Measurements from ENCODE around the gene CLCN2. TPM values are rescaled to one million over a fixed set of nuclear protein-coding genes. Genes with fewer than 3 reads are reported as not detected.

CLCN2 gene
- total RNA-seq, 1 donor from 2014 or later, result 9.7 TPM

GRCh38 chr3:184352149-184352785 is 9.1 kb downstream of the CLCN2 start:
- Mint-ChIP-seq H3K9me3 (ENCODE audit: unreplicated experiment) (no peaks in the 10 kb centered on the region), H3K36me3 (ENCODE audit: unreplicated experiment) (peaks cover 9% of the 10 kb centered on the region), H3K27ac (ENCODE audit: unreplicated experiment) (no peak overlapping the region), H3K27me3 (ENCODE audit: unreplicated experiment) (no peaks in the 10 kb centered on the region), H3K4me1 (ENCODE audit: unreplicated experiment) (peaks cover 19% of the 10 kb centered on the region), H3K4me3 (ENCODE audit: unreplicated experiment) (no peak overlapping the region)
- no peak for TF ChIP-seq CTCF (IDR thresholded peaks at IDR 0.05)
- no peak for DNase-seq (ENCODE audit: extremely low spot score, unreplicated experiment)

DNA sequence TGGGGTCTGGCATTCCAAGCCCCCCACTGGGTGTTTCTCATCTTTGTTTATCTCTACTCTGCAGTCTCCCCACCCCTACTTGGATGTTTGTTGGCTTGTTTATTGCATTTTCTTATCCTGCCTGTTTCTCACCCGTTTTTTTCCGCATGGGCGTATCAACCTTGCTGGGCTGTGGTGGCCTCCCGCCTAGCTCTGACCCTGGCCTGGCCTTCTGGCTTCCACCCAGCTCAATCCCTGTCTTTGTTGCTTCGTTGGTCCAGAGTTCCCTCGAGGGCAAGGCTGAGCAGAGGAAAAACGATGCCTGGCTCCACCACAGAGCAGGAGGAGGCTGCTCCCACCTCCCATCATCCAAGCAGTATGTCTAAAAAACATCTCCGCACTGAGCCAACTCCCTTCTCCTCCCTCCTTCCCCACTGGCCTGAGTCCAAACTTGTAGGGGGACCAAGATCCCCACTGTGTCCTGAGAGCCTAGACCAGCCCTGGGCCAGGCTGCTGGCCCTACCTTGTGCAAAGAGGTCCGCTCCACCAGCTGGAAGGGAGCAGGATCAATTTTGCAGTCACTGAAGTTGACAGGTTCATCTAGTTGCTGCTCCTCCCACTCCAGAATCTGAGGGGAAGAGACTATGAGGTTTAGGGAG is 9.8 kb downstream of the CLCN2 start:
- H3K27ac Mint-ChIP-seq (ENCODE audit: unreplicated experiment), result peak overlapping the region; percentile 4

DNA sequence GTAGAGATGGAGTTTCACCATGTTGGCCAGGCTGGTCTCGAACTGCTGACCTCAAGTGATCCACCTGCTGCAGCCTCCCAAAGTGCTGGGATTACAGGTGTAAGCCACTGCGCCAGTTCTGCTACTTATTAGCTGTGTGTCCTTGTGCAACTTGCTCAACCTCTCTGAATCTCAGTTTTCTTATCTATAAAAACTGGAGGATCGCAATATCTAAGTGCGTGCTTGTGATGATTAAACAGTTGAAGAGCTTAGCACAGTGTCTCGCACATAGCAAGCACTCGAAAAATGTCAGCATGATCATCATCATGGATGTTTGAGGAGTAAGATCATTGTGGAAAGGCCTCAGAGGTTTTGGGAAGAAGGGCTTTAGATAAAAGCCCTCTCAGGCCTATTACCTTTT is 10.8 kb downstream of the CLCN2 start:
- Mint-ChIP-seq H3K9me3 (ENCODE audit: unreplicated experiment) (no peaks in the 10 kb centered on the region), H3K4me3 (ENCODE audit: unreplicated experiment) (no peak overlapping the region), H3K27ac (ENCODE audit: unreplicated experiment) (no peak overlapping the region), H3K36me3 (ENCODE audit: unreplicated experiment) (peaks cover 9% of the 10 kb centered on the region), H3K4me1 (ENCODE audit: unreplicated experiment) (peaks cover 22% of the 10 kb centered on the region), H3K27me3 (ENCODE audit: unreplicated experiment) (no peaks in the 10 kb centered on the region)
- DNase-seq (ENCODE audit: extremely low spot score, unreplicated experiment), result no peak
- no peak for TF ChIP-seq CTCF (IDR thresholded peaks at IDR 0.05)

More for the DNA sequence above, 9.8 kb downstream of the CLCN2 start:
- Mint-ChIP-seq H3K4me1 (ENCODE audit: unreplicated experiment) (peaks cover 19% of the 10 kb centered on the region), H3K27me3 (ENCODE audit: unreplicated experiment) (no peaks in the 10 kb centered on the region), H3K36me3 (ENCODE audit: unreplicated experiment) (peaks cover 6% of the 10 kb centered on the region), H3K4me3 (ENCODE audit: unreplicated experiment) (peak overlapping the region; percentile 5), H3K9me3 (ENCODE audit: unreplicated experiment) (no peaks in the 10 kb centered on the region)
- TF ChIP-seq CTCF (IDR thresholded peaks at IDR 0.05), result no peak
- DNase-seq (ENCODE audit: extremely low spot score, unreplicated experiment), result no peak

- Mint-ChIP-seq H3K4me3 (ENCODE audit: unreplicated experiment) (no peak overlapping the region), H3K27ac (ENCODE audit: unreplicated experiment) (no peak overlapping the region), H3K27me3 (ENCODE audit: unreplicated experiment) (no peaks in the 10 kb centered on the region), H3K9me3 (ENCODE audit: unreplicated experiment) (no peaks in the 10 kb centered on the region), H3K36me3 (ENCODE audit: unreplicated experiment) (peaks cover 12% of the 10 kb centered on the region), H3K4me1 (ENCODE audit: unreplicated experiment) (peaks cover 27% of the 10 kb centered on the region)
- DNase-seq (ENCODE audit: extremely low spot score, unreplicated experiment), result no peak
- no peak for TF ChIP-seq CTCF (IDR thresholded peaks at IDR 0.05)
Measured at GRCh38 chr3:184349563-184350470, 11.6 kb downstream of the CLCN2 start.

DNA sequence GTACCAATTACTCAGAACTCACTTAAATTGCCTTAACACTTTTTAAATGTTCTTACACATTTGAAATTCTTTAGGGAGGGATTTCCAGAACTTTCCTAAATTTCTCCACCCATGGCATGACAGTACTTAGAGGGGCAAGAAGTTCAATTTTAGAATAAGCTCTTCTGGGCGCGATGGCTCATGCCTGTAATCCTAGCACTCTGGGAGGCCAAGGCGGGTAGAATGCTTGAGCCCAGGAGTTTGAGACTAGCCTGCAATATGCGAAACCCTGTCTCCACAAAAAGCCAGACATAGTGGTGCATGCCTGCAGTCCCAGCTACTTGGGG is 13.4 kb downstream of the CLCN2 start:
- Mint-ChIP-seq H3K27ac (ENCODE audit: unreplicated experiment) (no peak overlapping the region), H3K36me3 (ENCODE audit: unreplicated experiment) (peaks cover 12% of the 10 kb centered on the region), H3K4me1 (ENCODE audit: unreplicated experiment) (peaks cover 38% of the 10 kb centered on the region), H3K27me3 (ENCODE audit: unreplicated experiment) (no peaks in the 10 kb centered on the region), H3K9me3 (ENCODE audit: unreplicated experiment) (no peaks in the 10 kb centered on the region), H3K4me3 (ENCODE audit: unreplicated experiment) (no peak overlapping the region)
- TF ChIP-seq CTCF (IDR thresholded peaks at IDR 0.05), result no peak
- DNase-seq (ENCODE audit: extremely low spot score, unreplicated experiment), result no peak

All from osteocyte (in vitro differentiated cells).